Mucosa of descending colon (tissue), 3 donors: Measurements from ENCODE around the gene ASTN2. TPM values are rescaled to one million over a fixed set of nuclear protein-coding genes. Genes with fewer than 3 reads are reported as not detected.
"Not testable (repeated sequence)": the region's sequence is repeated elsewhere in the genome, so short reads cannot be mapped to it uniquely, and the experiment has no call there.

Source experiments
- ATAC-seq: fragments of 200-7000 bp; cut with Tn5 transposase; one replicate; pipeline ENCODE4 v1.9.1; 2020; ENCODE audit warnings: mild to moderate bottlenecking, moderate library complexity
- DNase-seq, 3 donors: peaks; one replicate each; pipeline ENCODE4 v3.0.0-alpha.2; 2020
- H3K36me3 ChIP-seq: fragments of 200-600 bp; one replicate; pipeline ENCODE4 v1.8.0; 2021; ENCODE audit warnings: low read depth, mild to moderate bottlenecking
- H3K4me1 ChIP-seq: fragments of 200-600 bp; one replicate; pipeline ENCODE4 v1.8.0; 2021; ENCODE audit warnings: low read depth, mild to moderate bottlenecking
- H3K4me3 ChIP-seq: fragments of 200-600 bp; one replicate; pipeline ENCODE4 v1.8.0; 2021; ENCODE audit warnings: mild to moderate bottlenecking
- H3K9me3 ChIP-seq: fragments of 200-600 bp; one replicate; pipeline ENCODE4 v1.8.0; 2021; ENCODE audit warnings: mild to moderate bottlenecking
- CTCF ChIP-seq: fragments of 200-600 bp; IDR thresholded peaks from one replicate; pipeline ENCODE4 v1.8.0; 2022; ENCODE audit warnings: antibody characterized with exemption, mild to moderate bottlenecking
- intact Hi-C, 2 donors: fragments of 100-400 bp; cut with DNase I in 1 of 2; cut with micrococcal nuclease in 1 of 2; formaldehyde crosslinking; loops; one replicate each; pipeline versions ENCODE4 v1.11.0 to v1.11.1; 2022; cut with DNase I, micrococcal nuclease
- total RNA-seq, 3 donors: library from RNA; stranded (reverse); fragmentation: NEBNext Ultra II Directional in 2 of 3; extraction: Animal tissue kit (Norgen Biotek cat#: 25700) in 2 of 3; gene quantifications; one replicate each; pipeline versions ENCODE4 v1.2.1 to v1.2.4, GENCODE V29; 2021 to 2023
- donor health status: DM: no; HTN: no; CAD: no; lungs with moderate emphysema.
- donor health status: DM: no; HTN: no; CAD: no.
- donor health status: DM: no; HTN: yes; CAD: no.

Gene ASTN2
- total RNA-seq, 3 donors from 2014 or later = 3.5 to 6.1 (median 5.4) TPM

GRCh38 chr9:116925121-116925520, 489.7 kb downstream of the ASTN2 start:
- no peak overlapping the region for H3K4me3 ChIP-seq
- DNase-seq = no peak
- no peak for ATAC-seq
- intact Hi-C loops = no loop called here
- no peaks in the 10 kb centered on the region for H3K36me3 ChIP-seq
- TF ChIP-seq CTCF = no peak
- H3K4me1 ChIP-seq = no peaks in the 10 kb centered on the region
- no peaks in the 10 kb centered on the region for H3K9me3 ChIP-seq

- intact Hi-C loops = no loop called here
- TF ChIP-seq CTCF = no peak
- H3K4me1 ChIP-seq = no peaks in the 10 kb centered on the region
- H3K9me3 ChIP-seq = no peaks in the 10 kb centered on the region
- ATAC-seq (no peak), DNase-seq (no peak)
- no peak overlapping the region for H3K4me3 ChIP-seq
- H3K36me3 ChIP-seq = no peaks in the 10 kb centered on the region
These were observed 490.3 kb downstream of the ASTN2 start for GRCh38 chr9:116924462-116925110.

GRCh38 chr9:116917895-116918508, 496.9 kb downstream of the ASTN2 start:
- ATAC-seq, H3K9me3 ChIP-seq, intact Hi-C loops, DNase-seq, H3K36me3 ChIP-seq, H3K4me3 ChIP-seq, H3K4me1 ChIP-seq: not testable (repeated sequence)

- H3K4me3 ChIP-seq = no peak overlapping the region
- intact Hi-C loops = no loop called here
- DNase-seq (no peak), ATAC-seq (no peak)
- no peaks in the 10 kb centered on the region for H3K36me3 ChIP-seq
- H3K9me3 ChIP-seq = no peaks in the 10 kb centered on the region
- H3K4me1 ChIP-seq = no peaks in the 10 kb centered on the region
- no peak for TF ChIP-seq CTCF
These were observed 501.3 kb downstream of the ASTN2 start for GRCh38 chr9:116913536-116913935.

GRCh38 chr9:116910201-116910600, 504.7 kb downstream of the ASTN2 start:
- Histone ChIP-seq H3K36me3 (no peaks in the 10 kb centered on the region), H3K9me3 (no peaks in the 10 kb centered on the region), H3K4me1 (no peaks in the 10 kb centered on the region), H3K4me3 (no peak overlapping the region)
- intact Hi-C loops = no loop called here
- ATAC-seq (no peak), DNase-seq (no peak)
- no peak for TF ChIP-seq CTCF

- Histone ChIP-seq H3K9me3 (no peaks in the 10 kb centered on the region), H3K36me3 (no peaks in the 10 kb centered on the region), H3K4me3 (no peak overlapping the region), H3K4me1 (no peaks in the 10 kb centered on the region)
- DNase-seq (no peak), ATAC-seq (no peak)
- TF ChIP-seq CTCF = no peak
- intact Hi-C loops = no loop called here
These were observed 506.9 kb downstream of the ASTN2 start for GRCh38 chr9:116907989-116908388.
